ENCODE data around the gene RASGRP2. TPM values are rescaled to one million over a fixed set of nuclear protein-coding genes. Genes with fewer than 3 reads are reported as not detected.

Gene RASGRP2
- total RNA-seq, 1 experiment from 2014 or later = not detected

DNA sequence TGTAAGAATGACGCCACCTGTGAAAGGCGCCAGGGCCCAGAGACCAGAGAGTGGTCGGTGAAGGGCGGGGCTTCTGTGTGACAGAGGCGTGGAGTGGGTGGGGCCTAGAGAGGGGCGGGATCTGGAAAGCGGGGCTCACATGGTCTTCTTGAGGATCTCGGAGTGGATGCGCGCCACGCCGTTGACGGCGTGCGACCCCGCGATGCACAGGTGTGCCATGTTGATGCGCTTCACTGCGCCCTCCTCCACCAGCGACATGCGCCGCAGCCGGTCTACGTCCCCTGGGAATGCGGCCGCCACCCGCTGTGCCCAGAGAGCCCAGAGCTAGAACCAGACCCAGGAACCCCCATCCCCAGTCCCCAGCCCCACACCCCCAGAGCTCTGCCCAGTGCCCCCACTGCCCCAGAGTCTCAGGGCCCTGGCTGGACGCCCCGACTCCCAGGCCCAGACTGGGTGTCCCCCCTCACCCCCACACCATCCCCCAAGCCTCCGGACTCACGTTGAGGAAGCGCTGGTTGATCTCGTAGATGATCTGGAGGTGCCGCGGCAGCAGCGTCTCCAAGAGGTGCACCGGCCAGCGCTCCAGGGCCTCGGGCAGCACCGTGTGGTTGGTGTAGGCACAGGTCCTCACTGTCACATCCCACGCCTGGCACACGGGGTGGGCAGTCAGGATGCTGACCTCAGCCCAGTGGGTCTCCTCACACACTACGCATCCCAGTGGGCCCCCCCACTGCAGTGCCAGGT lies 9.6 kb upstream of the RASGRP2 start:
- POLR2A ChIA-PET (ENCODE audit: unreplicated experiment) = no interaction called here
- Histone ChIP-seq H3K36me3 (ENCODE audit: low read depth, low read length) (no peaks in the 10 kb centered on the region), H3F3A (ENCODE audit: low read length, unreplicated experiment) (no peaks in the 10 kb centered on the region), H3K4me3 (ENCODE audit: low read length) (no peak overlapping the region), H3K4me2 (ENCODE audit: low read length) (no peak overlapping the region), H2AFZ (ENCODE audit: low read length) (no peak overlapping the region), H3K79me2 (ENCODE audit: low read length) (no peaks in the 10 kb centered on the region), H3K9ac (ENCODE audit: low read length) (no peak overlapping the region), H4K20me1 (ENCODE audit: low read length) (no peaks in the 10 kb centered on the region), H3K4me1 (ENCODE audit: insufficient read depth, low read length) (no peaks in the 10 kb centered on the region), H3K9me3 (ENCODE audit: low read length) (no peaks in the 10 kb centered on the region), H3K27ac (ENCODE audit: low read length) (no peak overlapping the region), H3K9me2 (replicated peaks; ENCODE audit: low read length) (no peaks in the 10 kb centered on the region), H3K27me3 (ENCODE audit: low read length) (no peaks in the 10 kb centered on the region)
- no peak for ATAC-seq
- no peak for DNase-seq
- TF ChIP-seq CTCF (conservative IDR thresholded peaks at IDR 0.05; ENCODE audit: low read depth, low read length) = no peak
- TF ChIP-seq EZH2 (IDR thresholded peaks at IDR 0.05; ENCODE audit: low read length, unreplicated experiment) = no peak
- no peak for TF ChIP-seq EZH2phosphoT487 (IDR thresholded peaks at IDR 0.05; ENCODE audit: borderline replicate concordance, low read length)
- CTCF ChIA-PET = interaction anchor here (0.6 kb wide), 1 partner anchor 65 kb away, joined by 6 read pairs; no protein-coding TSS in a partner anchor
- intact Hi-C loops (cut with micrococcal nuclease) = no loop called here
- no TSS peak for BruUV-seq (replicated peaks)

- Histone ChIP-seq H3K36me3 (ENCODE audit: low read depth, low read length) (no peaks in the 10 kb centered on the region), H2AFZ (ENCODE audit: low read length) (no peak overlapping the region), H3K27ac (ENCODE audit: low read length) (no peak overlapping the region), H3K27me3 (ENCODE audit: low read length) (no peaks in the 10 kb centered on the region), H3F3A (ENCODE audit: low read length, unreplicated experiment) (no peaks in the 10 kb centered on the region), H3K79me2 (ENCODE audit: low read length) (no peaks in the 10 kb centered on the region), H3K4me3 (ENCODE audit: low read length) (no peak overlapping the region), H3K4me2 (ENCODE audit: low read length) (no peak overlapping the region), H3K4me1 (ENCODE audit: insufficient read depth, low read length) (no peaks in the 10 kb centered on the region), H3K9me3 (ENCODE audit: low read length) (no peaks in the 10 kb centered on the region), H3K9me2 (replicated peaks; ENCODE audit: low read length) (no peaks in the 10 kb centered on the region), H3K9ac (ENCODE audit: low read length) (no peak overlapping the region), H4K20me1 (ENCODE audit: low read length) (no peaks in the 10 kb centered on the region)
- TF ChIP-seq EZH2 (IDR thresholded peaks at IDR 0.05; ENCODE audit: low read length, unreplicated experiment) (no peak), CTCF (conservative IDR thresholded peaks at IDR 0.05; ENCODE audit: low read depth, low read length) (no peak), EZH2phosphoT487 (IDR thresholded peaks at IDR 0.05; ENCODE audit: borderline replicate concordance, low read length) (no peak)
- DNase-seq = no peak
- ATAC-seq = no peak
- intact Hi-C loops (cut with micrococcal nuclease) = no loop called here
- POLR2A ChIA-PET (ENCODE audit: unreplicated experiment) = no interaction called here
- CTCF ChIA-PET = no interaction called here
- no TSS peak for BruUV-seq (replicated peaks)
Measured at GRCh38 chr11:64753019-64753379, 9.1 kb upstream of the RASGRP2 start.

GRCh38 chr11:64752175-64752970 lies 8.4 kb upstream of the RASGRP2 start:
- Histone ChIP-seq H3F3A (ENCODE audit: low read length, unreplicated experiment) (no peaks in the 10 kb centered on the region), H3K27ac (ENCODE audit: low read length) (no peak overlapping the region), H3K9me3 (ENCODE audit: low read length) (no peaks in the 10 kb centered on the region), H3K4me2 (ENCODE audit: low read length) (no peak overlapping the region), H3K79me2 (ENCODE audit: low read length) (no peaks in the 10 kb centered on the region), H3K9me2 (replicated peaks; ENCODE audit: low read length) (no peaks in the 10 kb centered on the region), H3K4me3 (ENCODE audit: low read length) (no peak overlapping the region), H3K27me3 (ENCODE audit: low read length) (no peaks in the 10 kb centered on the region), H4K20me1 (ENCODE audit: low read length) (no peaks in the 10 kb centered on the region), H2AFZ (ENCODE audit: low read length) (no peak overlapping the region), H3K4me1 (ENCODE audit: insufficient read depth, low read length) (no peaks in the 10 kb centered on the region), H3K36me3 (ENCODE audit: low read depth, low read length) (no peaks in the 10 kb centered on the region), H3K9ac (ENCODE audit: low read length) (no peak overlapping the region)
- intact Hi-C loops (cut with micrococcal nuclease) = no loop called here
- CTCF ChIA-PET = no interaction called here
- no TSS peak for BruUV-seq (replicated peaks)
- DNase-seq = no peak
- TF ChIP-seq CTCF (conservative IDR thresholded peaks at IDR 0.05; ENCODE audit: low read depth, low read length) (no peak), EZH2 (IDR thresholded peaks at IDR 0.05; ENCODE audit: low read length, unreplicated experiment) (no peak), EZH2phosphoT487 (IDR thresholded peaks at IDR 0.05; ENCODE audit: borderline replicate concordance, low read length) (no peak)
- POLR2A ChIA-PET (ENCODE audit: unreplicated experiment) = no interaction called here
- no peak for ATAC-seq

All from PC-3 (cell line).